ENCODE data around the gene DCT. TPM values are rescaled to one million over a fixed set of nuclear protein-coding genes. Genes with fewer than 3 reads are reported as not detected.

The DCT gene
- total RNA-seq, 1 donor from 2014 or later: not detected

DNA sequence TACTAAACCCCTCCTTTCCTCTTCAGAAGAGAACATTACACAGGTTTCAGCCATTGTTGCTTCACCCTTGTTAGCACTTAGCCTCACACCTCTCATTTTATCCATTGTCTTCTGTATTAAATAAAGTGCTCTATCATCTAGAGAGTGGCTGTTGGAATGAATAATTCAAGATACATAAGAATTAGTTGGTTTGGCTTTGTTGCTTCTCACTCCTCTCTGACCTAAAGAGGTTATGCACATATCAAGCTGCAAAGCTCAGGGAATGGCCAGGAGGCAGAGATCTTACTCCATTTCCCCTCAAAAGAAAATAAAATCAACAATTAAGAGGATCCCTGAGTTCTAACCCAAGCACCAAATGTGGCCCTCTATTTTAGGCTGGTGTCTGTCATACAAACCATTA is 79.7 kb downstream of the DCT start:
- no peak for DNase-seq (ENCODE audit: low read depth in 2 of 2)

DNA sequence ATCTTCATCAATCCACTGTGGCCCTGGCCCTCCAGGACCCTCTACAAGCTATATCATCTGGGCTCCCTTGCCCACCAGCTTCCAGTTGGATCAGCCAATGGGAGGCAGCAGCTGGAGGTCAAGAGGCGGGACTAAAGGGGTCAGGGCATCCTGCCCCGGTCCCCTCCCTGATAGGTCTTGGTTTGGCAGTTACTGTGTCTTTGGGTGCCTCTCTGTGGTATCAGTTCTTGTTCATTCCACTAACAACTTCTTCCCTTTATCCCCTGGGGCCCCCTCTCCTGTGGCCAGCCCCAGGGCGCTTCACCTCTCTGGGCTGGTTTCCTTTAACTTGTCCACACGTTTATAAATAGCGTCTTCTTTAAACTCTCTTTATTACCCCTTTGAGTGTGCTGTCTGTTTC is 83.6 kb downstream of the DCT start:
- no peak for DNase-seq (ENCODE audit: low read depth in 2 of 2)

DNA sequence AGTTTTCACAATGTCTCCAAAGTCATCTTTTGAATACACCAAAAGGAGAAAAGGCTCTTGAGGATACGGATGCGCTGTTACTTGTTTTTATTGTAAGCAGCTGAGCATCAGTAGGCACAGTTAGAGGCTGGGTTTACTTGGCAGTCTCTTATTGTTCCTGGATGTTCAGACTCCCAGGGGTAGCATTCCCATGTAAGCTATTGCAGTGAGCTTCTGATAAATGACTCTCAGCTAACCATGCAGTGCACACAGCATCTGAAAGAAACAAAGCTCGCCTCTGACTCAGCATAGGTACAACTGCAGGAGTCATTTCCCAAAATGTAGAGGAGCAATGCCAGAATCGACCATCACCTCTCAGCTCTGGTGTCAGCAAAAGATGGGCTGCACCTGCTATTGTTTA is 84.8 kb downstream of the DCT start:
- DNase-seq (ENCODE audit: low read depth in 2 of 2): no peak

DNA sequence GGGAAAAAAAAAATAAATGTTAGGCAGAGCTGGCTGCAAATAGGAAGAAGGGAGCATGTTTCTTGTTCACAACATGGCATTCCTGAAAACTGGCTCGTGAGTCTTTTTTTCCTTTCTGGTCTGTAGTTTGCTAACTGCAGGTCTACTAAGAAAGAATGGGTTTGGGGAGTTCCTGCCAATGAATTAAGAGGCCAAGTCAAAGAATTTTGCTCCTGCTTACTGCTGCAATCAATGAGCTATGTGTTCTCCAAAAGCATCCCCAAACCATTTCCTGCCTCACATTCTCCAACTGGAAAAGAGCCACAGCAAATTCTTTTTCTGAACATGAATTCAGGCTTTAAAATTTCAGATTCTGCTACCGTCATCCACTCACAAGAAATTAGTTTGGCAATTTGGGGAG is 88.6 kb downstream of the DCT start:
- no peak for DNase-seq (ENCODE audit: low read depth in 2 of 2)

DNA sequence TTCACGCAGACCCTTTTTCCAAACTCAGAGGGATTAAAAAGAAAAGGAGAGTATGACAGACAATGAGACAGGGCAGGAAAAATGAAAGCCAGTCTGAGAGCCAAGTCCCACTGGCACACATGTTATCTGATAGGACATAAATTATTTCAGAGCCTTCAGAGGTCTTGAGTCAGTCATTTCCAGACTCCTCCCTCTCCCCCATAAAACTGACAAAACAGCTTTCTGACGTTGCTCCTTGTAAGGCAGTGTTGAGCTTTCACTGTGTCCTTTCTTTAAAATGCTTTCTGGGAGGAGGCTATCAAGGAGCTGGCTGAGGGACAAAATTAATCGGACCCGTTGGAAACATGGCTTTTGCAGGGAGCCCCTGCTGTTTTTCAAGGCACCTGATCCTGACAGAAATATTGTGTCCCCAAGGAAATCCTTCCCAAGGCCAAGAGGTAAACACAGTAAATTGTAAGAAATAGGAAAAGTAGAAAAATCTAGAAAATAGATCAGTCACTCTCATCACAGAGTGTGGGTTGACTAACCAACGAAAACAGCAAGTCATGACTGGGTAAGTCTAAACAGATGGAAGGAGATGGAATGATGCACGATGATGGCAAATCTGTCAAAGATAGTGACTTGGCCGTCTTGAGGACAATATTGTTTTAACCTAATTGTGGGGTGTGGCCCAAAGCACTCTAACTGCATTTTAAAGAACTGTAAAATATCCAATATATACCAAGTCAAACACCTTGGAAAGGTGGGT is 89.7 kb downstream of the DCT start:
- DNase-seq (ENCODE audit: low read depth in 2 of 2): no peak

DNA sequence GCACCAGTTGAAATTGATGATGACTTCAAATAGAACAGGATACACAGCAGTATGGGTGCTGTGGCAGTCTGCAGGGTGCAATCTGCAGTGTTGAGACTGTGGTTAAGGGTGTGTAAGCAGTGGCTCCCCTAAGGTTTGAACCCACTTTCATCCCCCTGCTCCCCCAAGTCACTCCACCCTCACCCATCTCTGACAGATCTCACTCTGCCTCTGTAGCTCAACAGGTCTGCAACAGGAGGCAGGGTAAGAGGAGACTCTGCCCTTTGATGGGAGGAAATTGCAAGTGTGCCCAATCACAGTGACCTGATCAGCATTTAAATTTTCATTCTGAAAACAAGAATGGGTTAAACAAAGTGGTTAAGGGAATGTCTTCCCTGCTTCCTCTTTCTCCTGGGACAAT is 92.4 kb downstream of the DCT start:
- no peak for DNase-seq (ENCODE audit: low read depth in 2 of 2)

Other genes with a start within 250 kb of the DCT start
- gene TGDS, start 116.5 kb upstream of the DCT start, total RNA-seq: 8.3 and 8.6 TPM in 2 replicates
- 8.6 and 10.4 TPM in 2 replicates for gene GPR180, start 122.2 kb upstream of the DCT start, total RNA-seq
- gene SOX21, start 232.9 kb upstream of the DCT start, total RNA-seq: 0.39 and 3.2 TPM in 2 replicates